Activated T-helper 17 cell treated with anti-CD3 and anti-CD28 coated beads, Interleukin-2, amount 50 U/mL, for 72 hours (primary cell): ENCODE data around the gene WDR7. TPM values are rescaled to one million over a fixed set of nuclear protein-coding genes. Genes with fewer than 3 reads are reported as not detected.

Source experiments
- ATAC-seq: fragments of 150-1000 bp; cut with Tn5 transposase; replicated peaks from 2 replicates; pipeline ENCODE4 v1.10.0; 2021; ENCODE audit warnings: mild to moderate bottlenecking, moderate library complexity
- H3K27ac Mint-ChIP-seq: one replicate; pipeline ENCODE4 v1.8.0; 2022; ENCODE audit warnings: mixed read lengths
- H3K27me3 Mint-ChIP-seq: one replicate; pipeline ENCODE4 v1.8.0; 2022; ENCODE audit warnings: mixed read lengths
- H3K36me3 Mint-ChIP-seq: one replicate; pipeline ENCODE4 v1.8.0; 2022; ENCODE audit warnings: low read depth, mild to moderate bottlenecking, mixed read lengths
- H3K4me1 Mint-ChIP-seq: one replicate; pipeline ENCODE4 v1.8.0; 2022; ENCODE audit warnings: mixed read lengths
- H3K4me3 Mint-ChIP-seq: one replicate; pipeline ENCODE4 v1.8.0; 2022; ENCODE audit warnings: mild to moderate bottlenecking, mixed read lengths
- H3K9me3 Mint-ChIP-seq: one replicate; pipeline ENCODE4 v1.8.0; 2022; ENCODE audit warnings: mixed read lengths
- total RNA-seq, 2 donors: library from RNA; stranded (reverse); gene quantifications; one replicate each; pipeline ENCODE4 v1.2.3, GENCODE V29; 2022

Gene WDR7
- total RNA-seq, 2 donors from 2014 or later: 24.9 to 27.4 TPM

DNA sequence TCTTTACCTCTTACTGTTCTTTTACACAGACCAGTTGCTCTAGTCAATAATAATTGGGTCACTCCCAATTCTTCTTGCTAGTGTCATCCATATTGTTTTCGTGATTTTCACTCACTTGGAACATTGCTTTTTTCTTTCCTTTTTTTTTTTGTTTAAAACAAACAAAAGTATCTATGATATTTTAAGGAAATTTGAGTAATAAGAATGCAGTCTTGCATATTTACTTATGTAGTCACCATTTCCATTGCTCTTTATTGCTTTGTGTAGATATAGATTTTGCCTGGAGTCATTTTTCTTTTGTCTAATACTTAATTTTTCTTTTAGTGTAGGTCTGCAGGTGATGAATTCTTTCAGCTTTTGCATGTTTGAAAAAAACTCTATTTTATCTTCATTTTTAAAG, 71.9 kb downstream of the WDR7 start:
- H3K4me3 Mint-ChIP-seq: no peak overlapping the region
- no peak for ATAC-seq

DNA sequence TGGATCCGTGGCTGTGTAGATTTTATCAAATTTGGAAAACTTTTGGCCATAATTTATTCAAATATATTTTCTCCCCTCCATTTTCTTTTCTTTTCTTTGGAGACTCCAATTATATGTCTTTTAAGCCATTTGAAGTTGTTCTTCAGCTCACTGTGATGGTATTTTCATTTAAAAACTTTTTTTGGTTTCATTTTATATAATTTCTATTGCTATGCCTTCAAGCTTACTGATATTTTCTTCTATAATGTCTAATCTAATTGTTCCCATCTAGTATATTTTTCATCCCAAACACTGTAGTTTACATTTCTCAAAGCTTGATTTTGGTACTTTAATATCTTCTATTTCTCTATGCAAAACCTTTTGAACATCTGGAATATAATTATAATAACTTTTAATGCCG, 72.5 kb downstream of the WDR7 start:
- H3K27ac Mint-ChIP-seq: no peak overlapping the region
- ATAC-seq: no peak

More for the DNA sequence above, 71.9 kb downstream of the WDR7 start:
- Mint-ChIP-seq H3K9me3 (no peaks in the 10 kb centered on the region), H3K4me1 (peaks cover 14% of the 10 kb centered on the region), H3K36me3 (peaks cover 65% of the 10 kb centered on the region), H3K27me3 (no peaks in the 10 kb centered on the region), H3K27ac (no peak overlapping the region)

DNA sequence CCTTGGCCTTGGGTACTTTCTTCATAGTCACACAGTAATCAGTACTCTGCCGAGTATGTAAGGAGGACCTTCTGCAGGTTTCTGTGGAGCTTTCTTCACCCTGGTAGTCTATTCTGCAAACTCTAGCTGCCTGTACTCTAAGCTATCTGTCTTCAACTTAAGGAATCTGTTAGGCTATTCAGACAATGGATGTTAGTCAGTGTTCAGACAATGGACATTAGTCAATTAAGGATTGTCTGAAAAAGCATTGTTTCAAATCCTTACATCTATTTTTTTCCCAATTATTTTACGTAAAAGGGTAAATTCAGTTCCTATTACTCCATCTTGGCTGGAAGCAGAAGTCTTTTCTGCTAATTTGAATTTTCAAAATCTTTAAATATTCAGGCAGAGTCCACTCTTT, 75.7 kb downstream of the WDR7 start:
- Mint-ChIP-seq H3K36me3 (peaks cover 77% of the 10 kb centered on the region), H3K27me3 (no peaks in the 10 kb centered on the region), H3K27ac (peak overlapping the region; percentile 83), H3K9me3 (peaks cover 3% of the 10 kb centered on the region), H3K4me1 (peaks cover 26% of the 10 kb centered on the region), H3K4me3 (peak overlapping the region; percentile 46)
- ATAC-seq: no peak

More for the DNA sequence above, 72.5 kb downstream of the WDR7 start:
- no peaks in the 10 kb centered on the region for H3K27me3 Mint-ChIP-seq
- H3K36me3 Mint-ChIP-seq: peaks cover 65% of the 10 kb centered on the region
- peaks cover 21% of the 10 kb centered on the region for H3K4me1 Mint-ChIP-seq
- no peaks in the 10 kb centered on the region for H3K9me3 Mint-ChIP-seq
- no peak overlapping the region for H3K4me3 Mint-ChIP-seq

DNA sequence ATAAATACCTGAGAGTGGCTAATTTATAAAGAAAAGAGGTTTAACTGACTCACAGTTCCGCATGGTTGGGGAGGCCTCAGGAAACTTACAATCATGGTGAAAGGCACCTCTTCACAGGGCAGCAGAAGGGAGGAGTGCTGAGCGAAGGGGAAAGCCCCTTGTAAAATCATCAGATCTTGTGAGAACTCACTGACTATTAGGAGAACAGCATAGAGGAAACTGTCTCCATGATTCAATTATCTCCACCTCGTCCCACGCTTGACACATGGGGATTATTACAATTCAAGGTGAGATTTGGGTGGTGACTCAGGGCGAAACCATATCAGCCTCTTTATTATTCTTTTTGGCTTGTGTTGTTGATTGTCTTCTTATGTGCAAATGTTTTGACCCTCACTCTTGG, 76.2 kb downstream of the WDR7 start:
- Mint-ChIP-seq H3K4me3 (peak overlapping the region; percentile 46), H3K9me3 (peaks cover 3% of the 10 kb centered on the region), H3K4me1 (peaks cover 26% of the 10 kb centered on the region), H3K36me3 (peaks cover 77% of the 10 kb centered on the region), H3K27ac (peak overlapping the region; percentile 83), H3K27me3 (no peaks in the 10 kb centered on the region)
- peak; percentile 100 for ATAC-seq

DNA sequence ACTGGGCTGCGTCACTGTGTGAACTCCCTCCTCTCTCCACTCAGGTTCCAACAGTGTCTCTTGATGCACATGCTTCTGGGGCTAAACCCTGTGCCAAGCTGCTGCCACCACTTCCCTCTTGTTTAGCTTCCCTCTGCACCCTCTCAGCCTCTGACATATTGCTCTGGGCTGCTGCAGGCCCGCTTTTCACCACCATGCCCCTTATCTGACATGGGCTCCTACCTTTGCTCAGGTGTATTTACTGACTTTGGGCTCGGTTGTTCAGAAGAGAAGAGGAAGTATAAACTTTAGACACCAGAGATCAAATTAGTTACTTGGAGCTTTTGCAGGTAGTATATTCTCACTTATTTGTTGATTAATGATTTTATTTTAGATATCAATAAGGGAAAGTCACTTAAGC, 77.6 kb downstream of the WDR7 start:
- peak overlapping the region; percentile 83 for H3K27ac Mint-ChIP-seq
- peaks cover 26% of the 10 kb centered on the region for H3K4me1 Mint-ChIP-seq
- no peak overlapping the region for H3K4me3 Mint-ChIP-seq
- H3K9me3 Mint-ChIP-seq: peaks cover 3% of the 10 kb centered on the region
- peaks cover 67% of the 10 kb centered on the region for H3K36me3 Mint-ChIP-seq
- no peak for ATAC-seq
- no peaks in the 10 kb centered on the region for H3K27me3 Mint-ChIP-seq

DNA sequence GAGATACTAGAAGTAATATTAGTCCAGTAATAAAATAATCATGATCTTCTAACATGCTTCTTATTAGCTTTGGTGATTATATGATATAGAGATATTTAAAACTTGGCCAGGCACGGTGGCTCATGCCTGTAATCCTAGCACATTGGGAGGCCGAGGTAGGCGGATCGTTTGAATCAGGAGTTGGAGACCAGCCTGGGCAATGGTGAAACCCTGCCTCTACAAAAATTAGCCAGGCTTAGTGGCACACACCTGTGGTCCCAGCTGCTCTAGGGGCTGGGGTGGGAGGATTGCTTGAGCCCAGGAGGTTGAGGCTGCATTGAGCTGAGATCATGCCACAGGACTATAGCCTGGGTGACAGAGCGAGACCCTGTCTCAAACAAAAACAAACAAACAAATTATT, 87.0 kb downstream of the WDR7 start:
- no peak for ATAC-seq
- Mint-ChIP-seq H3K27ac (no peak overlapping the region), H3K27me3 (no peaks in the 10 kb centered on the region), H3K4me3 (no peak overlapping the region), H3K9me3 (no peaks in the 10 kb centered on the region), H3K36me3 (peaks cover 22% of the 10 kb centered on the region), H3K4me1 (peaks cover 3% of the 10 kb centered on the region)

DNA sequence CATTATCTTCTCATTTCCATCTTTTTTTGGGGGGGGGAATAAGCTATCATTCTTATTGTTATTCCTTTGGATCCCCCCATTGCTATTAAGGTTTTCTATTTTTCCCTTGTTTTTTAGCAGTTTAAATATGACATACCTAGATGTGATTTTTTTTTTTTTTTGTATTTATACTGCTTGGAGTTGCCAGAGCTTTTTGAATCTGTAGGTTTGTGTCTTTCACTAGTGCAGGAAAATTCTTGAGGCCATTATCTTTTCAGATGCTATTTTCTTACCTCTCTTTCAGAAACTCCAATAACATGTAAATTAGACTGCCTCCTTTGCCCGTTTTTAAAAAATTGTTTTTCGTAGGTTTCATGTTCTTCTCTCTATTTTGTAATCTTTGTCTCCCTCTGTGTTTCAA, 88.6 kb downstream of the WDR7 start:
- no peaks in the 10 kb centered on the region for H3K9me3 Mint-ChIP-seq
- H3K27ac Mint-ChIP-seq: no peak overlapping the region
- no peaks in the 10 kb centered on the region for H3K27me3 Mint-ChIP-seq
- peaks cover 3% of the 10 kb centered on the region for H3K4me1 Mint-ChIP-seq
- no peak for ATAC-seq
- H3K36me3 Mint-ChIP-seq: peaks cover 11% of the 10 kb centered on the region
- H3K4me3 Mint-ChIP-seq: no peak overlapping the region

DNA sequence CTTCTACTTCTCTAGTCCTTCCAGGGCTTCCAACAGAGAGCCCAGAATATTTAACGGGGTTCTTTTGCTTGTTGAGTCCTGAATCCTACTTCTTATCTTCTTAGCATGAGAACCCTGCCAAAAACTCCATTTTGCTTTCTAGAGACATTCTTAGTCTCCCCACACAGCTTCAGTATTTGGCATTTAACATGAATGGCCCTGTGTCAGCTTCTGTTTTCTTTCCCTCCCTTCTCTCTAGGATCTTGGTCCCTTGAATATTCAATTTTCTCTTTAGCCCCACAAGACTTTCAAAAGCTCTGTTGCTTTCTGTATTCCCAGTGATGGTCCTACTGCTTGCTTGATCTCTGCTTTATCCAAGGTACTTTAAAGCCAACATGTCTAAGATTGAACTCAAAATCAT, 89.5 kb downstream of the WDR7 start:
- Mint-ChIP-seq H3K4me1 (peaks cover 3% of the 10 kb centered on the region), H3K27ac (no peak overlapping the region), H3K27me3 (no peaks in the 10 kb centered on the region), H3K36me3 (peaks cover 5% of the 10 kb centered on the region), H3K9me3 (no peaks in the 10 kb centered on the region), H3K4me3 (no peak overlapping the region)
- no peak for ATAC-seq

DNA sequence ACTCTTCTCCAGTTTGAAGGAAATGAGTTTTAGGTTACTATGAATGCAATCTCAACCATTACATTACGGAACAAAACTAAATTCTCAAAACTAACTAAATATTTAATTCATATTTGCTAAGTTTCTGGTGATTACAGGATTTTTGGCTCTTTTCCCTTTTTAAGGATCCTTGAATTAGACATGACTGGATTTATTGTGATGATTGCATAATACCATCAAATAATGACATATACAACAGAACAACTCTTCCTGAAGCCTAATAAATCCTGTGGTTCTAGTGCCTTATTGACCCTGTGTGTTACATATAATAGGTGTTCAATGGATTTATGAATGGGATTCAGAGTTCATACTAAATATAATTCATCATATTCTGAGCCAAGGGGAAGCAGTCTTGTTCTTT, 90.5 kb downstream of the WDR7 start:
- Mint-ChIP-seq H3K27me3 (no peaks in the 10 kb centered on the region), H3K9me3 (no peaks in the 10 kb centered on the region), H3K36me3 (peaks cover 5% of the 10 kb centered on the region), H3K27ac (no peak overlapping the region), H3K4me1 (peaks cover 2% of the 10 kb centered on the region), H3K4me3 (no peak overlapping the region)
- ATAC-seq: no peak

DNA sequence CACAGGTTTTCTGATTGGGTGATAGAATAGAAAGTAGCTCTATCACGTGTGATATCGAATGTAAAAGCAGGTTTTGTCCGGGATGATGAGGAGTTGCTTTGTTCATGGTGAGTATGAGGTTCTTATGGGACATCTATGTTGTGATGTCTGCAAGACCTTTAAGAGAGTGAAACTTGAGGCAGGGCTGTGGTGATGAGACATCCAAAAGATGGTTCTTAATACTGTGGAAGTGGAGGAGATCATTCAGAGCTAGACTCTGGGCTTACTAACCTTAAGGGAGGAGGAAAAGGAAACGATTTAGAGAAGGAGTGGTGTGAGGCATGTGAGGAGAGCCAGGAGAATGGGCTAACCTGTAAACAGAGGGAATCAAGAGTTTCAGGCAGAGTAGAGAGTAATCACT, 92.0 kb downstream of the WDR7 start:
- Mint-ChIP-seq H3K36me3 (no peaks in the 10 kb centered on the region), H3K4me3 (no peak overlapping the region), H3K27ac (no peak overlapping the region), H3K9me3 (no peaks in the 10 kb centered on the region), H3K4me1 (peaks cover 16% of the 10 kb centered on the region), H3K27me3 (no peaks in the 10 kb centered on the region)
- ATAC-seq: peak; percentile 58

DNA sequence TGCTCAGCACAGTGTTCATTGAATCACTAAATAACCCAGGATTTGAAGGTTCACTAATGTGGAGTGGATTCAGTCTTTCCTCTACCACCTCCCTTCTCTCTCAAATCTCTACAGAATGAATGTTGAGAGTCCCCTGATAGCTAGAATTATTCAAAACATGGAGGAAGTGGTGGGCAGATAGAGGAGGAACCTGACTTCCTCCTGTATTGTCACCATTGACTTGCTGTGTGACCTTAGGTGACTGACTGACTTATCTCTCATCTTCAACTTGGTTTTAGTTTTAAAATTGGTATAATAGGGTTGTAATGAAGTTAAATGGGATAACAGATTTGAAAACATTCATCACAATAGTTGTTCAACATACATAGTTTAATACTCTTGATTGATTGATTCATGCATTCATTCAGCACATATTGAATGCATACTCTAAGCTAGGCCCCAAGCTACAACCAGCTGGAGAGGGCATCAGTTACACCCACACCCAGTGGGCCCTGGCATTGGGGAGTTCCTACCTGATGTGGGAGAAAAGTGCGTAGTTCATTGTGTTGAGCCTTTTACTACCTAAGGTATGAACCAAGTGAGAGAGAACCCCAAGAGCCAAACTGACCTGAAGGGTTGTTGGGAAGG, 96.0 kb downstream of the WDR7 start:
- ATAC-seq: peak; percentile 84
- no peaks in the 10 kb centered on the region for H3K27me3 Mint-ChIP-seq
- H3K4me1 Mint-ChIP-seq: peaks cover 16% of the 10 kb centered on the region
- peak overlapping the region; percentile 70 for H3K27ac Mint-ChIP-seq
- peak overlapping the region; percentile 37 for H3K4me3 Mint-ChIP-seq
- H3K36me3 Mint-ChIP-seq: peaks cover 9% of the 10 kb centered on the region
- no peaks in the 10 kb centered on the region for H3K9me3 Mint-ChIP-seq

DNA sequence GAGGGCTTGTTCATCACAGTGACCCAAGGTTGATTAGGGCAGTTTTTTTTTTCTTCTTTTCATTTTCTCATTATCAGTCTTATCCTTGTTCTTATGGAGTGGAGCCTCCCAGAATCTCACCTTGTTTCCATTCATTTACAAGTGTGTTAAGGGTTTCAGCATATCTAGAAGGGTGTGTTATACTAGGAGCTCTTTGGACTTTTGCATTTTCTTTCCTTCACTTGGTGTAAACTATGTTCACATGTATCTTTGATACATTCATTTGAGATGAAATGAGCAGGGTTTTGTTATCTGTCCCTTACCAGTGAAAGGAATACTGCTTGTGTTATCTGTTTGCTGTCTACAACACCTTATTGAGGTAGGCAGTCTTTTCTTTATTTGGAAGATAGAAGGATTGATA, 96.7 kb downstream of the WDR7 start:
- Mint-ChIP-seq H3K9me3 (no peaks in the 10 kb centered on the region), H3K27me3 (no peaks in the 10 kb centered on the region), H3K4me1 (peaks cover 16% of the 10 kb centered on the region), H3K36me3 (peaks cover 9% of the 10 kb centered on the region), H3K27ac (peak overlapping the region; percentile 70), H3K4me3 (no peak overlapping the region)
- ATAC-seq: no peak

DNA sequence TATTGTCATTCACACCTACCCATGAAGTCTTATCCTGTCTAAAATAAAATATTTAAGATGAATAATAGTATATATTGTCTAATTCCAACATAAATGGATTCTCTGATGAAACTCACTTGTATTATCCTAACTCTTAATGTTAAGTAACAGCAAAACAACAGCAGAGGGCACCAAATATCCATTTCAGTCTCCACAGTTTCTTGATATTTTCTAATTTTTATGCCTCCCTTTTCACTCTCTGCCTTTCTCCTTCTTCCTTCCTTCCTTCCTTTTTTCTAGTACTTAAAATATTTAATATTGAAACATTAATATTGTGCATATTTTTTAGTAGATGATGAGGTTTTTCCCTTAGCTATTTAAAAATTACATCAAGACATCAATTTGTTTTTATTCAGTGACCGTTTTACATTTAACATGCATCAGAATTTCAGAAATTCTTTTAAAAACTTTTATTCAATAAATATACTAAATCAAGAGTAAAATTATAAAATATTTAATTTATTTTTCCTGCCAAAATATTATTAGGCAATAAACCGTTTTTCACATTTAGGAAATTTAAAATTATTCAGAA, 97.6 kb downstream of the WDR7 start:
- Mint-ChIP-seq H3K4me1 (peaks cover 16% of the 10 kb centered on the region), H3K27ac (no peak overlapping the region), H3K9me3 (no peaks in the 10 kb centered on the region), H3K27me3 (no peaks in the 10 kb centered on the region), H3K4me3 (no peak overlapping the region), H3K36me3 (peaks cover 9% of the 10 kb centered on the region)
- ATAC-seq: no peak

DNA sequence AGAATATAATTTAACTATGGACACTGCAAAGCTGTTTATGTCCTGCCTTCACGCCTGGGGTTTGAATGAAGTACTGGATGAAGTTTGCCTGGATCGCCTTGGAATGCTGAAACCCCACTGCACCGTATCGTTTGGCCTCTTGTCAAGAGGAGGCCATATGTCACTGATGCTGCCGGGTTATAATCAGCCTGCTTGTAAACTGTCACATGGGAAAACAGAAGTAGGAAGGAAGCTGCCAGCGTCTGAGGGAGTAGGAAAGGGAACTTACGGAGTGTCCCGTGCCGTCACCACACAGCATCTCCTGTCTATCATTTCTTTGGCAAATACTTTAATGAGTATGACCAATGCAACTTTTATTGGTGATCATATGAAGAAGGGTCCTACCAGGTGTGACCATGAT, 105.8 kb downstream of the WDR7 start:
- Mint-ChIP-seq H3K4me3 (no peak overlapping the region), H3K27me3 (no peaks in the 10 kb centered on the region), H3K9me3 (no peaks in the 10 kb centered on the region), H3K4me1 (no peaks in the 10 kb centered on the region), H3K27ac (no peak overlapping the region), H3K36me3 (peaks cover 38% of the 10 kb centered on the region)
- ATAC-seq: no peak

DNA sequence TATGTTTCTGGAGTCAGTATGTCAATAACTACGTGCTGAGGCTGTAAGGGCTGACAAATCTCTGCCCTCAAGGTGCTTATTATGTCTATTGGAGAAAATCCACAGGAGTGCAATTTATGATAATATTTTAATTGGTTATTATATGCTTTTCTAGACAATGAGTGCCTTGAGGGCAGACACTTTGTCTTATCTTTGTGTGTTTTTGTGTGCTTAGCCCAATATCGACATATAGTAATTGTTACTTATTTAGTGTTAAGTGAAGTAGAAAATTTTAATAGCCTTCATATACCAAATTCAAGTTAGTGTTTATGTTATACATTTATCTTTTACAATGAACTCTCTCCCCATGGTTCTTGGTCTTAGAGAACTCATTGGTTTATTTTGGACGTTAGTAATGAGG, 118.9 kb downstream of the WDR7 start:
- ATAC-seq: no peak
- peaks cover 48% of the 10 kb centered on the region for H3K36me3 Mint-ChIP-seq
- H3K4me3 Mint-ChIP-seq: no peak overlapping the region
- H3K4me1 Mint-ChIP-seq: no peaks in the 10 kb centered on the region
- no peaks in the 10 kb centered on the region for H3K9me3 Mint-ChIP-seq
- H3K27me3 Mint-ChIP-seq: no peaks in the 10 kb centered on the region
- no peak overlapping the region for H3K27ac Mint-ChIP-seq
